Measurements from ENCODE around the gene HAUS7. TPM values are rescaled to one million over a fixed set of nuclear protein-coding genes. Genes with fewer than 3 reads are reported as not detected.

Gene HAUS7
- total and polyA plus RNA-seq, 12 donors: 12.7 to 45.3 (median 19.2) TPM

GRCh38 chrX:153513265-153513664 is 42.9 kb upstream of the HAUS7 start:
- intact Hi-C loops (cut with DNase I): no loop called here
- H3K27ac ChIP-seq: no peak overlapping the region
- H3K9me3 ChIP-seq: no peaks in the 10 kb centered on the region
- H3K36me3 ChIP-seq: no peaks in the 10 kb centered on the region
- 67 to 75% methylated on average over 5 of the region's 5 CpGs for WGBS, 2 donors
- no peak overlapping the region for H3K4me3 ChIP-seq
- peaks cover 0 to 29% (median 12%) of the 10 kb centered on the region in 7 donors for H3K27me3 ChIP-seq
- no peak for TF ChIP-seq CTCF (IDR thresholded peaks at IDR 0.05)
- no peak for ATAC-seq
- DNase-seq: no peak
- H3K4me1 ChIP-seq: no peaks in the 10 kb centered on the region

GRCh38 chrX:153512501-153512893 is 42.1 kb upstream of the HAUS7 start:
- no peak for ATAC-seq
- DNase-seq: no peak
- 50 to 71% methylated on average over 3 of the region's 3 CpGs for WGBS, 2 donors
- H3K4me3 ChIP-seq: no peak overlapping the region
- no peaks in the 10 kb centered on the region for H3K36me3 ChIP-seq
- no peak for TF ChIP-seq CTCF (IDR thresholded peaks at IDR 0.05)
- intact Hi-C loops (cut with DNase I): no loop called here
- no peak overlapping the region for H3K27ac ChIP-seq
- H3K27me3 ChIP-seq: peaks cover 0 to 29% (median 7%) of the 10 kb centered on the region in 7 donors
- H3K4me1 ChIP-seq: peaks cover 0 to 5% (median 0%) of the 10 kb centered on the region in 9 donors
- H3K9me3 ChIP-seq: no peaks in the 10 kb centered on the region

- 57 to 69% methylated on average over 17 of the region's 17 CpGs for WGBS, 2 donors
- ATAC-seq (no peak), DNase-seq (no peak)
- H3K4me1 ChIP-seq: peaks cover 0 to 9% (median 0%) of the 10 kb centered on the region in 9 donors
- no peak overlapping the region for H3K4me3 ChIP-seq
- H3K9me3 ChIP-seq: no peaks in the 10 kb centered on the region
- no peak for TF ChIP-seq CTCF (IDR thresholded peaks at IDR 0.05)
- H3K27ac ChIP-seq: no peak overlapping the region
- peaks cover 0 to 27% (median 5%) of the 10 kb centered on the region in 7 donors for H3K27me3 ChIP-seq
- H3K36me3 ChIP-seq: no peaks in the 10 kb centered on the region
- intact Hi-C loops (cut with DNase I): no loop called here
These were observed 41.6 kb upstream of the HAUS7 start for GRCh38 chrX:153511784-153512500.

- Histone ChIP-seq H3K9me3 (no peaks in the 10 kb centered on the region), H3K36me3 (no peaks in the 10 kb centered on the region), H3K27me3 (peaks cover 0 to 16% (median 0%) of the 10 kb centered on the region in 7 donors), H3K27ac (no peak overlapping the region), H3K4me1 (peaks cover 0 to 10% (median 0%) of the 10 kb centered on the region in 9 donors), H3K4me3 (no peak overlapping the region)
- TF ChIP-seq CTCF (IDR thresholded peaks at IDR 0.05): no peak
- WGBS, 2 donors: 61 to 69% methylated on average over 11 of the region's 11 CpGs
- intact Hi-C loops (cut with DNase I): no loop called here
- ATAC-seq (no peak), DNase-seq (no peak)
These were observed 40.0 kb upstream of the HAUS7 start for GRCh38 chrX:153510383-153510782.

Data from heart right ventricle (tissue), 16 donors.